ENCODE results near the gene KRTAP5-6. TPM values are rescaled to one million over a fixed set of nuclear protein-coding genes. Genes with fewer than 3 reads are reported as not detected.

Gene KRTAP5-6
- polyA plus RNA-seq, 2 of the 4 experiments (the other 2 are of a cell fraction) = not detected

- TF ChIP-seq HMGXB4 (CRISPR knock-in tag; IDR thresholded peaks at IDR 0.05; ENCODE audit: borderline replicate concordance) = no peak; the same call in 1 of the 2 replicates
- no peak for TF ChIP-seq NPAS2 (CRISPR knock-in tag; IDR thresholded peaks at IDR 0.05; ENCODE audit: borderline replicate concordance)
- no peak for TF ChIP-seq FOSL2 (IDR thresholded peaks at IDR 0.05)
- no peak for TF ChIP-seq FOSL2 (CRISPR knock-in tag; IDR thresholded peaks at IDR 0.05)
- TF ChIP-seq REST (IDR thresholded peaks at IDR 0.05) = no peak
- TF ChIP-seq MAFK (IDR thresholded peaks at IDR 0.05; ENCODE audit: partially characterized antibody) = no peak
- TF ChIP-seq HOXB5 (CRISPR knock-in tag; IDR thresholded peaks at IDR 0.05) = no peak
- TF ChIP-seq RCOR1 (IDR thresholded peaks at IDR 0.05; ENCODE audit: low read depth, low read length) = no peak
- no peak for TF ChIP-seq JUNB (IDR thresholded peaks at IDR 0.05)
- no peak for TF ChIP-seq ZC3H11A (IDR thresholded peaks at IDR 0.05)
- TF ChIP-seq RFX5 (IDR thresholded peaks at IDR 0.05) = no peak
- TF ChIP-seq, protein P1, sequence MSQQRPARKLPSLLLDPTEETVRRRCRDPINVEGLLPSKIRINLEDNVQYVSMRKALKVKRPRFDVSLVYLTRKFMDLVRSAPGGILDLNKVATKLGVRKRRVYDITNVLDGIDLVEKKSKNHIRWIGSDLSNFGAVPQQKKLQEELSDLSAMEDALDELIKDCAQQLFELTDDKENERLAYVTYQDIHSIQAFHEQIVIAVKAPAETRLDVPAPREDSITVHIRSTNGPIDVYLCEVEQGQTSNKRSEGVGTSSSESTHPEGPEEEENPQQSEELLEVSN (IDR thresholded peaks at IDR 0.05; ENCODE audit: borderline replicate concordance, low read depth) = no peak
- TF ChIP-seq ZNF302 (CRISPR knock-in tag; IDR thresholded peaks at IDR 0.05) = no peak
- TF ChIP-seq PHF8 (IDR thresholded peaks at IDR 0.05; ENCODE audit: borderline replicate concordance, low read depth) = 0 out of 2 replicates have a peak, but pooled peaks have one; percentile 24
- TF ChIP-seq POLR2A (IDR thresholded peaks at IDR 0.05; ENCODE audit: low read length) = peak; percentile 32
- TF ChIP-seq CHD2 (IDR thresholded peaks at IDR 0.05; ENCODE audit: low read length, partially characterized antibody) = no peak
- TF ChIP-seq RAD21 (conservative IDR thresholded peaks at IDR 0.05 in 1 of 2, IDR thresholded peaks at IDR 0.05 in 1 of 2) = peak; percentile 44 to 70
- no peak for TF ChIP-seq HOXB13 (CRISPR knock-in tag; IDR thresholded peaks at IDR 0.05; ENCODE audit: low read depth)
- no peak for TF ChIP-seq BHLHE40 (IDR thresholded peaks at IDR 0.05; ENCODE audit: low read depth, low read length)
- no peak for TF ChIP-seq CBX2 (IDR thresholded peaks at IDR 0.05; ENCODE audit: borderline replicate concordance, low read depth)
- no peak for TF ChIP-seq ZSCAN20 (CRISPR knock-in tag; IDR thresholded peaks at IDR 0.05)
- TF ChIP-seq, protein P2, sequence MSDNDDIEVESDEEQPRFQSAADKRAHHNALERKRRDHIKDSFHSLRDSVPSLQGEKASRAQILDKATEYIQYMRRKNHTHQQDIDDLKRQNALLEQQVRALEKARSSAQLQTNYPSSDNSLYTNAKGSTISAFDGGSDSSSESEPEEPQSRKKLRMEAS (IDR thresholded peaks at IDR 0.05) = peak; percentile 37; the same call in 1 of the 2 replicates
Measured at GRCh38 chr11:1693327-1694063, 3.5 kb upstream of the KRTAP5-6 start (continued).

Measured in A549 (cell line).